Stimulated activated CD4-positive, alpha-beta T cell treated with anti-CD3 and anti-CD28 coated beads, Interleukin-2, amount 100 ng/mL, for 4 hours (primary cell): ENCODE results near the gene SLIT1.

Experiments used
- DNase-seq: peaks from one replicate; pipeline ENCODE4 v3.0.0-alpha.2; 2020; ENCODE audit warnings: low read depth

SLIT1 gene

GRCh38 chr10:97020452-97021400, 165.0 kb downstream of the SLIT1 start:
- DNase-seq, result no peak

DNA sequence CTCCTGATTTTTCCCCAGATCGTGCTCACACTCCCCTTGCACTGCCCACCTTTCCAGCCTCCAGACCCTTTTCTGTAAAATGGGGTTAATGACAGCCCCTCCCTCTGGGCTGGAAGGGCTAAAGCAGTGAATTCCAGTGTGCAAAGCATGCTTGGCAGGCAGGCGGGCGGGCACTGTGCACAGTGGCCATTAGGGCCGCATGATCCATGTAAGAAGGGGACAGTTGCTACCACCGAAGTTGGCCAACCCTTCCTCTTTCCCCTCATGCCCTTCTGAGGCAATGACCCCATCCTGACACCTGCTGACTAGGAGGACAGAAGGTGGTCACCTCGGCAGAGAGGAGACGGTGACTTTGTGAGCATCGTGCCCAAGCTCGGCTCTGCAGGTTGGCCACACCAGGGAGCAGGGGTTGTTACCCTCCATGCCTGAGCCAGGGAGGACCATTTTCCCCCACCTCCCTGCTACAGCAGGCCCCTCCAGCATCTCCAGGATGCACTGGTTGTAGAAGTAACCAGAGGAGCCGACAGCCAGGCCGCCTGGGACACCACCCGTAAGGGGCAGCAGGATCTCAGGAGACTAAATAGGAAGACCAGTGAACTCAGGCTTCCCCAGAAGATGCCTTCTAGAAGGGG, 166.4 kb downstream of the SLIT1 start:
- DNase-seq, result no peak

- no peak for DNase-seq
Observed at GRCh38 chr10:97018251-97019212, 167.2 kb downstream of the SLIT1 start.

DNA sequence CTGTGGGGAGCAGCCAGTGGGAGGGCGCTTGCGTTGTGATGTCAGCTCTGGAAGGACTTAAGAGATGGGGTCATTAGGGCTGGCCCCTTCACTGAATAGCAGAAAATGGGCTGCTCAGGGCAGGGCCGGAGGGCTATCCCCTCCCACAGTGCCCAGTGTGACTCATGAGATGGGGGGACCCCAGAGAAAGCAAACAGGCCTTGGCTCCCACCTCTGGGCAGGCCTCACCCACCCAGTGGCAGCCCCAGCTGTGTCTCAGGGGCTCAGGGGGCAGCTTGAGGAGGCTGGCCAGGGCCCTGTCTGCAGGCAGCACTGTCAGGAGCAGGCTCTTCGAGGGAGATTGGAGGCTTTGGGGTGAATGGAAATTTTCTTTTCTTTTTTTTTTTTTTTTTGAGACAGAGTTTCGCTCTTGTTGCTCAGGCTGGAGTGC, 168.3 kb downstream of the SLIT1 start:
- DNase-seq, result no peak

DNA sequence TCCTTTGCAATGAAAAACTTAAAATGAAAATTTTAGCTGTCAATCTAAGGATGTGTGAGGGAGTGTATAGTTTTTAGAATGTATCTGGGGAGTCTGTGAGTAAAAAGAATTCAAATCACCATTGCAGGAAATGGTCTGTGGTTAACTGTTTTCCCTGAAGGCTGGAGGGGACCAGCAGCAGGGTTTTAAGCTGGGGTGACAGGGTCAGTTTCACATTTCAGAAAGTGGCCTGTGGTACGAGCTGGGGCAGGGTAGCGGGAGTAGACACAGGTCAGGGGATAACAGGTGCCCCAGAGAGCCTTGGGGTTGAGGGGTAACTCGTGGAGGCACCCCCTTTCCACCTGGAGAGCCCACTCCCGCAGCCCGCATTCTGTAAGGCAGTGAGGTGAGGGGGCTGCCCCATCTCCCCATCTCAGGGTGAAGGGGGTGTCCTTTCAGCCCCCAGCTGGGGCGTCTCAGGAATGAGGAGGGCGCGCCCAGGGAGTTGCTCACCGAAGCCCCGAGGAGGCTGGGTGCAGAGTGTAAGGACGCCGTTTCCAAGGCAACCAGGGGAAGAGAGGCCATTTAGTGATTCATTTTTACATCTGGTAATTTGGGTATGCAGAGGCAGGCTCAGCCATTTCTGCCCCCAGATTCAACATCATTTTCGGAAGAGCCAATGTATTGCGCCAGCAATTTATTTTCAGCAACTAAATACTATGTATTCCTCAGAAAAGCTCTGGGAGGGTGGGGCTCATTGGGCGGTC, 168.9 kb downstream of the SLIT1 start:
- DNase-seq, result no peak

GRCh38 chr10:97015240-97015639, 170.5 kb downstream of the SLIT1 start:
- DNase-seq, result no peak

- no peak for DNase-seq
Observed at GRCh38 chr10:97013983-97014382, 171.8 kb downstream of the SLIT1 start.

DNA sequence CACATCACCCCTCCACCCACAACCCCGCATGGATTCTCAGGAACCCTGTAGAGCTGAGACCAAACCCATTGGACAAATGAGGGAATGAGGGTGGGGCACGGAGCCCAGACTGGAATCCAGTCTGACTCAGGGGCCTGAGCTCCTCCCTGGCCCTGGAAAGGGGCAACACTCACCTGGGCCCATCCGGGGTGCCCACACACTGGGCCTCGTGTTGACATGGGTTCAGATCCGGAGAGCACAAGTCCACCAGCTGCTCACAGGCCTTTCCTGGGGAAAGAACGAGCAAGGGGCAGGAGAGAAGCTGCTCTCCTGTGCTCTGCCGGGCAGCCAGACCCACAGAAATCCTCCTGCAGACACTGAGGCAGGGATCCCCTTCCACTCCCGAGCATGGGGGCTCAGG, 172.2 kb downstream of the SLIT1 start:
- DNase-seq, result no peak

DNA sequence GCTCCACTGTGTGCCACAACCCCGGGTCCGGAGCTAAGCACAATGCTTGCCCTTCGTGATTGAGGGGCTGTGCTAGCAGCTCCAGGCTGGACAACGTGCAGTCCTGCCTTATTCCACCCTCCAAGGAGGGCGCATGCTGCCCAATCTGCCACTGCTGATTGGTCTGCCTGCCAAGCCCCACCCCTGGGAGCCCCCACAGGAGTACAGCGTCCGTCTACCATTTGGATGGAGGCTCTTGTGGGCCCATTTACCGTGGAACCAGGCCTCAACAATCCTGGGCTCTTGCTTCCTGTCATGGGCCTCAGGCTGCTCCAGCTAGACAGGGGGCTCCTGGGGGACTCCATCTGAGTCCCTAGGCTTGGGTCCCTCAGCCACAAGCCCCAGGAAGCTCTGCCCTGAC, 173.3 kb downstream of the SLIT1 start:
- DNase-seq, result no peak

- no peak for DNase-seq
Observed at GRCh38 chr10:97011397-97011796, 174.4 kb downstream of the SLIT1 start.

DNA sequence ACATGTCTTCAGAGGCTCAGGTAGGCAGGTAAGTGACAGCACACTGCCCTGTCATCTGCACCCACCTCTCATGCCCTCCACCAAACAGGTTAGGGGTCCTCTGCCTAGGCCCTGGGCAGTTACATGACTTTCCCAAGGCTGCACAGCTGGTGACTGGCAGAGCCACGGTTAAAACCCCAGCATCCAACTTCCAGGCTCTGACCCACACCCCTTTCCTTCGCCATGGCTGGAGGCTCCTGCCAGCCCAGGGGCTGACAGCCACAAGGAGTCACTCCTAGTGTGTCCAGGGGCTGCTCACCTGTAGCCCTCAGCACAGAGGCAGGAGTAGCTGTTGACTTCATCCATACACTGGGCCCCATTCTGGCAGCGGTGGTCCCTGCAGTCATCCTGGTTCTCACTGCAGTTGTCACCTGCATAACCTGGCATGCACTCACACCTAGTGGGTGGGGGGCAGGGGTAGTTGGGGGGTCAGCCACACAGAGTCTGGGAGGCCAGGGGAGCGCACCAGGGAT, 175.0 kb downstream of the SLIT1 start:
- no peak for DNase-seq

- DNase-seq, result no peak
Observed at GRCh38 chr10:97007417-97007816, 178.3 kb downstream of the SLIT1 start.

DNA sequence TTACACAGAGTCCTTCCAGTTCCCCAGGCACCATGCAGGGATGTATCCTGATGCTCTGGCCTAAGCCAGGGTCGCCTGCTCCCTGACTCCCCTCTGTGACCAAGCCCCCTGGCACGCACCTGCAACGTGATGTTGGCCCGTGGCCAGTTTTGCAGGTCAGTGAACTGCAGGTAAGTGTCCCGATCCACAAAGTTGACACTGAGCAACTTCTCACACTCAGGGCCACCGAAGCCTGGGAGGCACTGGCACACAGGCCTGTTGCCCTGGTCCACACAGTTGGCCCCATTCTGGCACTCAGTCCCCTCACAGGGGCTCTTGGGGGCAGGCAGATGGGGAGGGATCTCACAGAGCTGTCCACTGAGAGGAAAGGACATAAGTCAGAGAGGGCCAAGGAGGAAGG, 179.4 kb downstream of the SLIT1 start:
- no peak for DNase-seq

GRCh38 chr10:97005349-97005748, 180.4 kb downstream of the SLIT1 start:
- no peak for DNase-seq

DNA sequence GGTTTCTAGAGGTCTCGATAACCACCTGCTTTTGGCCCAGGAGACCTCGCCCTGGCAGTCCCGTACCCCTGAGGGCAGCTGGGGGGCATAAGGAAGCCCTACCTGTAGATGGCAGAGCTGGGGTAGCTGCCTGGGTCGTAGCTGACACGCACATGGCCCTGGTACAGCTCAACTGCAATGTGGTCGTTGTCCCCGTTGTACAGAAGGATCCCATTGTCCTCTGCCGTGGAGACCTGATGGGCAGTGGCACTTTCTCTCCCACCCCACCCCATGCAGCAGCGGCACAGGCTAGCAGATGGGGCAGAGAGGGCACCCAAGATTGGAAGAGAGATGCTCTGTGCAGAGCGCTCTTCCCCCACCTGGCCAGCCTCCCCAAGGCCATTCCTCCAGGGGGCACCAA, 181.2 kb downstream of the SLIT1 start:
- no peak for DNase-seq

- DNase-seq, result no peak
Observed at GRCh38 chr10:97003804-97004201, 182.0 kb downstream of the SLIT1 start.

GRCh38 chr10:97003151-97003803, 182.5 kb downstream of the SLIT1 start:
- DNase-seq, result no peak

DNA sequence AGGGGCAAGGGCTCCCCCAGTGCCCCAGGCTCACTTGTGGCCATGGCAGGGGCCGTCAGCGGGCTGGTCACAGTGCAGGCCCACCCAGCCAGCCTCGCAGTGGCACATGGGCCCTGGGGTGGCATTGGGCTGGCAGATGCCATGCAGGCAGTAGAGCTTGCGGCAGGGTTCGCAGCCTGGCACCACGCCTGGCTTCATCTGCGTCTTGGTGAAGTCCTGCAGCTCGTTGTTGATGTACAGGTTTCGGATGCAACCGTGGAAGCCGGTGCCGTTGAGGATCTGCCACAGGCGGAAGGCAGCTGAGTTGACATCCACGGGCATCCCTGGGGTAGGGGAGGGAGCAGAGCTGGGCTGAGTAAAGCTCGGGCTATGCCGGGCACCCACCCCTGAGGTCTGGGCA, 183.1 kb downstream of the SLIT1 start:
- no peak for DNase-seq

- DNase-seq, result no peak
Observed at GRCh38 chr10:97001183-97001991, 184.4 kb downstream of the SLIT1 start.
